Cardiac muscle cell (in vitro differentiated cells and primary cell): Measurements from ENCODE around the gene MRPL14. TPM values are rescaled to one million over a fixed set of nuclear protein-coding genes. Genes with fewer than 3 reads are reported as not detected.
A peak's percentile ranks its signal among the peaks of the same experiment; 100 is the strongest.

Source experiments
- DNase-seq, 2 donors: peaks; one replicate each; pipeline versions ENCODE4 v3.0.0 to v3.0.0-alpha.2; 2010 to 2017; ENCODE audit warnings: low read depth in 1 of 2, low spot score in 1 of 2
- H3K27ac ChIP-seq: fragments of 200-600 bp; sonication (generic); 2 replicates; pipeline ENCODE4 v1.5.1; 2016
- H3K27me3 ChIP-seq: fragments of 200-600 bp; sonication (generic); 2 replicates; pipeline ENCODE4 v1.6.0; 2016; ENCODE audit warnings: control low read depth
- H3K36me3 ChIP-seq: fragments of 200-600 bp; sonication (generic); 2 replicates; pipeline ENCODE4 v1.5.1; 2016; ENCODE audit warnings: control low read depth
- H3K4me1 ChIP-seq: fragments of 200-600 bp; sonication (generic); 2 replicates; pipeline ENCODE4 v1.8.1; 2017; ENCODE audit warnings: low read depth, mild to moderate bottlenecking, mixed run types
- H3K4me3 ChIP-seq: fragments of 200-600 bp; sonication (generic); 2 replicates; pipeline ENCODE4 v1.5.1; 2016; ENCODE audit warnings: mild to moderate bottlenecking
- H3K9me3 ChIP-seq: fragments of 200-600 bp; sonication (generic); 2 replicates; pipeline ENCODE4 v1.5.1; 2017; ENCODE audit warnings: low read depth, mild to moderate bottlenecking, control low read depth
- CTCF ChIP-seq: IDR thresholded peaks from 2 replicates; pipeline ENCODE4 v1.5.1; 2012; ENCODE audit warnings: low read depth, mild to moderate bottlenecking, low read length
- polyA plus RNA-seq: library from polyadenylated mRNA; unstranded; fragments of >200 nt; fragmentation: Nextera tagmentation; extraction: Ambion mirVana; gene quantifications from 2 replicates; pipeline ENCODE4 v1.2.1, GENCODE V29; 2016
- total RNA-seq: library from RNA; depleted of rRNA; stranded (reverse); fragments of >200 nt; gene quantifications from 2 replicates; pipeline ENCODE4 v1.2.3, GENCODE V29; 2016

The MRPL14 gene
- total and polyA plus RNA-seq, 2 experiments from 2014 or later = 78.8 to 130 TPM

- peak in 1 of 2 donors; percentile 49 for DNase-seq
- H3K4me1 ChIP-seq = peaks cover 48% of the 10 kb centered on the region
- no peaks in the 10 kb centered on the region for H3K36me3 ChIP-seq
- no peak for TF ChIP-seq CTCF
- H3K9me3 ChIP-seq = no peaks in the 10 kb centered on the region
- no peak overlapping the region for H3K27ac ChIP-seq
- H3K4me3 ChIP-seq = no peak overlapping the region
- H3K27me3 ChIP-seq = no peaks in the 10 kb centered on the region
These were observed 4.5 kb downstream of the MRPL14 start for GRCh38 chr6:44122801-44123200.

GRCh38 chr6:44120692-44121443 is 6.4 kb downstream of the MRPL14 start:
- Histone ChIP-seq H3K27me3 (no peaks in the 10 kb centered on the region), H3K4me1 (peaks cover 45% of the 10 kb centered on the region), H3K9me3 (no peaks in the 10 kb centered on the region), H3K4me3 (no peak overlapping the region), H3K27ac (peak overlapping the region; percentile 63), H3K36me3 (no peaks in the 10 kb centered on the region)
- no peak for DNase-seq
- TF ChIP-seq CTCF = no peak

GRCh38 chr6:44119704-44120262 is 7.5 kb downstream of the MRPL14 start:
- H3K27me3 ChIP-seq = no peaks in the 10 kb centered on the region
- H3K9me3 ChIP-seq = no peaks in the 10 kb centered on the region
- DNase-seq = peak in 1 of 2 donors; percentile 40
- no peak overlapping the region for H3K4me3 ChIP-seq
- H3K4me1 ChIP-seq = peaks cover 34% of the 10 kb centered on the region
- H3K36me3 ChIP-seq = no peaks in the 10 kb centered on the region
- peak overlapping the region; percentile 63 for H3K27ac ChIP-seq
- no peak for TF ChIP-seq CTCF

GRCh38 chr6:44117397-44118128 is 9.7 kb downstream of the MRPL14 start:
- TF ChIP-seq CTCF = no peak
- H3K9me3 ChIP-seq = no peaks in the 10 kb centered on the region
- H3K27me3 ChIP-seq = no peaks in the 10 kb centered on the region
- no peak overlapping the region for H3K4me3 ChIP-seq
- no peak for DNase-seq
- H3K27ac ChIP-seq = no peak overlapping the region
- H3K4me1 ChIP-seq = peaks cover 16% of the 10 kb centered on the region
- peaks cover 15% of the 10 kb centered on the region for H3K36me3 ChIP-seq

GRCh38 chr6:44116641-44117382 is 10.4 kb downstream of the MRPL14 start:
- peaks cover 20% of the 10 kb centered on the region for H3K36me3 ChIP-seq
- DNase-seq = peak in 1 of 2 donors; percentile 60
- H3K27me3 ChIP-seq = no peaks in the 10 kb centered on the region
- no peak for TF ChIP-seq CTCF
- no peak overlapping the region for H3K27ac ChIP-seq
- H3K9me3 ChIP-seq = no peaks in the 10 kb centered on the region
- peaks cover 13% of the 10 kb centered on the region for H3K4me1 ChIP-seq
- H3K4me3 ChIP-seq = no peak overlapping the region
